GM19452 (cell line): ENCODE results near the gene PLXNB3.

Source experiments
- ATAC-seq: cut with Tn5 transposase; IDR thresholded peaks from one replicate; pipeline ENCODE4 v1.9.1; 2021; ENCODE audit not compliant: unreplicated experiment

PLXNB3 gene

DNA sequence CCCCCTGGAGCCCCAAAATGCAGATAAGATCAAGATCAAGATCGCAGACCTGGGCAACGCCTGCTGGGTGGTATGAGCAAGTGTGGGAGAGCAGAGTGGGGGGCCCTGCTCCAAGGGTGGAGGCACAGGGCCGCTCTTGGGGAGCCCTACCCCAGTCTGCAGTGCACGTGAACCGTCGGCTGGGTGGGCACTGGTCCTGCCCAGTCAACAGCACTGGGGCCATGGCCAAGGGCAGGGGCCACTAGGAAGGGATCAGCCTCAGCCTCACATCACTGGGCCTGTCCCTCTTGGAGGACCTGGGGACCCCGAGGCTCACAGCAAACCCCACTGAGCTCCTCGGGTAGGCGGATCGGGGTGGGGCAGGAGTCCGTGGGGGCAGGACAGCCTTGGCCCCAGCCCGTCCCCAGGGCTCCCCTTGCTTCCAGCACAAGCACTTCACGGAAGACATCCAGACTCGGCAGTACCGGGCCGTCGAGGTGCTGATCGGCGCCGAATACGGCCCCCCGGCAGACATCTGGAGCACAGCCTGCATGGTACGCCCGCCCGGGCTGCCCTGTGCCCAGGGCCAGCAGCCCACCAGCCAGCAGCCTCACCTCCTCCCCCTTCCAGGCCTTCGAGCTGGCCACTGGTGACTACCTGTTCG is 20.4 kb downstream of the PLXNB3 start:
- no peak for ATAC-seq

DNA sequence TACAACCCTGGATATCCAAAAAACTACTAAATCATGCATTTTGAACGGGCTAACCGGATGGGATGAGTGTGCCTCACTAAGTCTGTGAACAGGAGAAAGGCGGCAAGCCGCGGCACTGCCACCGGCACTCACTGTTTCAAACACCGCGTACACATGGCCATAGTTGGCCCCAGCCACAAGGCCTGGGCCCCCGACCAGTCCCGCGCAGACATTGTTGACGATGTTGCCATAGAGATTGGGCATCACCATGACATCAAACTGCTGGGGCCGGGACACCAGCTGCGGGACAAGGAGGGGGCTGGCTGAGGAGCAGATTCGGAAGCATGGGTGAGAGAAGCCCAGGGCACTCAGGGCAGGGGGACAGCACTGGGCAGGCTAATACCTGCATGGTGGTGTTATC is 22.6 kb downstream of the PLXNB3 start:
- ATAC-seq: no peak

- no peak for ATAC-seq
These were observed 25.6 kb downstream of the PLXNB3 start for GRCh38 chrX:153789654-153790053.

- no peak for ATAC-seq
These were observed 27.2 kb downstream of the PLXNB3 start for GRCh38 chrX:153791104-153791852.

DNA sequence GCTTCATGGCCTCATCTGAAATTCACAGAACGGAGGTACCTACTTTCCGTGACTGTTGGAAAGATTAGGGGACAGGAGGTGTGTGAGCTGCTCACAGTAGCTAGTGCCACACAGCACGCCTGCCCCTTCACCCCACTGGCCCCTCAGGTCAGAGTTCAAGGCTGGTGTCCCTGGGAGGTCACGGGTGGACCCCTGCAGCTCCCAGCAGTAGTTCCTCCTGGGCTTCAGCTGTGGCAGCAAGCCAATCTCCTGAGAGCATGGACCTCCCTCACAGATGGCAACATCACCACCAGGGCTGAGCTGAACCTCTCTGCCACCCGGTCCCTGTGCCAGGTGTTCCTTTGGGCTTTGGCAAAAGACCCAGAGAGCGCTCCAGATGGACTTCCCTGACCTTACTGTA is 28.3 kb downstream of the PLXNB3 start:
- ATAC-seq: no peak

DNA sequence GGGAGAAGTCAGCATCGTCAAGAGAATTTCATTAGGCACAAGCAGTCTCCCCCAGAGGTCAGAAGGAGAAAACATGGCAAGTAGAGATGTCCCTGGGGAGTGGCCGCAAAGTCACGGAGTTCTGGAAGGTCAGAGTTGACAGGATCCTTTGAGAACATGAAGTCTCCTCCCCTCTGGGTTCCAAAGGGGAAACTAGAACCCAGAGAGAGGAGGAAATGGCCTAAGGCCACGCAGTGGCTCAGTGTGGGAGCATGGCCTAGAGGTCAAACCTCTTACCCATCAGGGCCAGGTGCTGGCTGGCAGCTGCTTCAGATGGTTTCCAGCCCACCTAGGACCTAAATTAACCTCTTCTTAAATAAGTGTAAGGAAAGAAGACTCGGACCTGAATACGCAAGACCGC is 29.2 kb downstream of the PLXNB3 start:
- ATAC-seq: no peak

- peak; percentile 89 for ATAC-seq
These were observed 30.2 kb downstream of the PLXNB3 start, which contains the start of the genes IDH3G and SSR4 for GRCh38 chrX:153794018-153794896. TSS of gene IDH3G (minus strand) at chrX:153794375. CDS start at chrX:153794326, 49 bp downstream. TSS of gene SSR4 (plus strand) at chrX:153794668. CDS start at chrX:153794688, 20 bp downstream.

DNA sequence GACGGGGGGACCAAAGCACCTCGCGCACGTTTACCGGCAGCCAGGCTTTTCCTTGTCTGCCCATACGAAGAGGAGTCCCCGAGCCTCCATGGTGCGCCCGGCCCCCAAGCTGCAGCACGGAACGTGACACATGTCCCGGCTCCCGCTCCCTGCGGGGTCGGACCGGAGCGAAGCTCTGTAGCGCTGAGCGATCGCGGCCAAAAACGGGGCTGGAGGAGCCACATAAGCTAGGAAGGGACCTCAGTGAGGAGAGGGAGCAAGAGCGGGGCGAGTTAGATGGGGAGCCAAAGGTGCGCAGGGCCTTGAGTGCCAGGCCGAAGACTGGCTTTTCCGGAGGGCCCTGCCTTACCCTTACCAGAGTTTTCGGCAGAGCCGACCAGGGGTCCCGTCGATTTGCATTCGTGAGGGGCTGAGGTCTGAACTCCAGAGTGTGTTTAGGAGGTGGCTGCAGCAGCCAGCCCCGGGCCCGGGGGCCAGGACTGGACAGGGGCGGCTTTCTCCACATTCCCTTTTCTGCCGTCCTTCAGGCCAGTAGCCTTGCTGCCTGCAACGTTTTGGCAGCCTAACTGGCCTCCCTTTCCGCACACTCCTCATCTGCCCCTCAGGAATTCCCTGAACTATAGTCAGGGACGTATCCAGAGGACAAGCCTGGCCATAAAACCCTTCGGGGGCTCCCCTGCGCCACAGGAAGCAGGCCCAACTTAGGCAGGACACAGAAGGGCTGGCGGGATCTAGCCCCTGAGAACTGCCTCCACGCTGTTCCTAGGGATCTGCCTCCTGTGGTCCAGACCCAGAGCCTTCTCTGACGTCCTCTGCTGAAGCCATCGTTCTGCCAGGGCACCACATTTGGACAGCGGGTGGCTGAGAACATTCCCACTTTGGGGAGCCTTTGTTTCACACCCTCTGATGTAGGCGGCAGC is 31.1 kb downstream of the PLXNB3 start:
- no peak for ATAC-seq

DNA sequence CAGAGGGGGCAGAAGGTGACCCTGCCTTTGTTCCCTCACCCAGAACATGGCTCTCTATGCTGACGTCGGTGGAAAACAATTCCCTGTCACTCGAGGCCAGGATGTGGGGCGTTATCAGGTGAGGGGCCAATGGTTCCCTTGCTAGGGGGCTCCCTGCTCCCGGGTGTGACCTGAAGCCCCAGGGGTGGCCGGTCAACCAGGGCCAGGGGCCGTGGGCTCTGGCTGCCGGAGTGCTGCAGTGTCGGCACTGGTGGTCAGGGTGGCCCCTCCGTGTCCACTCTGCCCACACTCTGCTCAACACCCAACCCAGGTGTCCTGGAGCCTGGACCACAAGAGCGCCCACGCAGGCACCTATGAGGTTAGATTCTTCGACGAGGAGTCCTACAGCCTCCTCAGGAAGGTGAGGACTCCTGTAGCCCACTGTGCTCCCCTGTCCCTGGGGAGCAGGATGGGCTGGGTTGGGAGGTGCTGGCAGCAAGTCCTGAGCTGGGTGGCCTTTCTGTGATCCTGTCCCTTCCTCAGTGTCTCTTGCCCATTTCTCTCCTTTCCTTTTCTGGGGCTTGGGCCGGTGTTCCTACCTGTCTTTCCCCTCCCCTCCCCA is 33.5 kb downstream of the PLXNB3 start:
- no peak for ATAC-seq

GRCh38 chrX:153799326-153799725 is 35.3 kb downstream of the PLXNB3 start:
- no peak for ATAC-seq

DNA sequence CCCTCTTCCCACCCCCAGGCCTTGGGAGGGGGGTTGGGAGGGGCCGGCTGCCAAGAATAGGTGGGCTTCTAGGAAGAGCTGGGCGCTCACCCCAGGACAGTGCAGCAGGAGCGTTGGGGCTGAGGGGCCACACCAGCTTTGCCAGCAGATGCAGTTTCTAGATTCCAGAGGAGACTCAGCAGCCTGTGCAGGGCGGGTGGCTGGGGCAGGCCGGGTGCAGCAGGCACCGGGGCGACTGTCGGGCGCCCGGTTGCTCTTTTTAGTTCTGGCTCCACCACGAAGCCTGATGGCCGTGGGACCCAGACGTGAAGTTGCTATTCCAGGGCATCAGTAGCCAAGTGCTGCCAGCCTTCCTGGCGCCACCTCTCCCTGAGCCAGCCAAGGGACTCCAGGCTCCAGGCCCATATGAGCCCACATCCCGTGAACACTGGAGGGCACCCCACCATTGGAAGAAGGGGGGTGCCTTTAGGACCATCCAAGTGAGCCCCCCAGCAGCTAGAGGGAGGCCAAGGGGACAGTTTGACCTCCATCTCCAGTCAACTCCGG is 36.2 kb downstream of the PLXNB3 start:
- ATAC-seq: no peak

- no peak for ATAC-seq
These were observed 36.7 kb downstream of the PLXNB3 start for GRCh38 chrX:153800746-153801145.

DNA sequence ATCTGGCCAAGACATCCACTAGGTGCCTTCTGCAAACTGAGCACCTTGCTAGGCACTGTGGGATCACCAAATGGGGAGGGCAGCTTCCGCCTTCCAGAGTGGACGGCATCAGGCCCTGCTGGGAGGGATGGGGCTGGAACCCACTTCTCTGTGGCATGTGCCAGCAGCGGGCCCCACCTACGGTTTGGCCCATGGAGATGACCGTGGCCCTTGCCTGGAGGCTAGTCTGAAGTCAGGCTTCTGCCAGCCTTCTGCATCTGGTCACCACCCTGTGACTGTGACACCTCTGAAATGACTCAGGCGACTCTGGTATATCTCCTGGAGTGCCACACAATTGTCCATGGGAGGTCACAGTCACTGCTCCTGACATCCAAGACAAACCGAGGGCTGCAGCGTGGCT is 37.6 kb downstream of the PLXNB3 start:
- ATAC-seq: no peak

- ATAC-seq: no peak
These were observed 38.5 kb downstream of the PLXNB3 start for GRCh38 chrX:153802513-153803045.

DNA sequence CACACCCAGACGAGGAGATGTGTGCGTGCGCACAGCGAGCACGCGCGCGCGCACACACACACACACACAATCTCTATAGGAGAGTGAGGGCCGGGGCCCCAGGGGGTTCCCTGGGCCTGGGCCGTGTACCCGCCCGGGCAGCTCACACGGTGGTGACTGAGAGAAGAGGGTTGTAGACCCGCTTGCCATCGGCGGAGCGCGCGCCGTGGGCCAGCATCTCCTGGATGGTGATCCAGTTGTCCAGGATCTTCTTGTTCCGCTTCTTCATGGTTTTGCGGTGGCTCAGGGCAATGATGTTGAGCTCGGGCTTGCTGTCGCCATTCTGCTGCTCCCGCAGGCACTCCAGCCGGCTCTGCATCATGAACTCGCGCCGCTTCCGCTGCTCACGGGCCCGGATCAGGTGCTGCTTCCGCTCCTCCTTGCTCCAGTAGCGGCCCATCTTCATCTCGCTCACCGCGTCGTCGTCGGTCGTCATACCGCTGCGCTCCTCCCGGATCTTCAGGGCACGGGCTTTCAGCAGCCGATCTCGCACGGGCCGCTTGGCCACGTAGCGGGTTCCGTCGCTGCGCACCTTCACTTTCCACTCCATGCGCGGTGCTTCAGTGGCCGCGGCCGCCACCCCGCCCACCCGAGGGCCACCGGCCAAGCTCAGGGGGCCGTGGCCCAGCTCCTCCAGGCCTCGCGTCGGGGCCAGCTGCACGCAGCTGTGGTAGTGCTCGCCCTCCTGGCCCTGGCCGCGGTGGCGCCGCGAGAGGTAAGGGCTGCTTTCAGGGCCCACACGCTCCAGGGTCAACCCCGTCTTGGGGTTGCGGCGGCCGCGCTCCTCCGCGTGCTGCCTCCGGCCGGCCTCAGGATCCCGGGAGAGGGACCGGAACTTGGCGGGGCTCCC is 39.4 kb downstream of the PLXNB3 start:
- no peak for ATAC-seq

- no peak for ATAC-seq
These were observed 40.1 kb downstream of the PLXNB3 start for GRCh38 chrX:153804100-153804595.

GRCh38 chrX:153804621-153805020 is 40.6 kb downstream of the PLXNB3 start:
- ATAC-seq: no peak

GRCh38 chrX:153805436-153805835 is 41.4 kb downstream of the PLXNB3 start:
- no peak for ATAC-seq
